Tibial artery (tissue), 4 donors: ENCODE results near the gene TEX52.

Experiments used
- DNase-seq, 2 donors: peaks; one replicate each; pipeline ENCODE4 v3.0.0-alpha.2; 2019
- H3K27ac ChIP-seq, 2 donors: fragments of 200-600 bp; sonication (generic) in 1 of 2; 1 replicate in 1 of 2; 2 replicates in 1 of 2; pipeline ENCODE4 v1.5.1; 2018 to 2019; ENCODE audit warnings: mild to moderate bottlenecking in 1 of 2
- H3K27me3 ChIP-seq, 2 donors: fragments of 200-600 bp; sonication (generic) in 1 of 2; one replicate each; pipeline versions ENCODE4 v1.5.1 to v1.6.0; 2016 to 2019
- H3K36me3 ChIP-seq, 3 donors: fragments of 200-600 bp; sonication (generic) in 2 of 3; one replicate each; pipeline ENCODE4 v1.5.1; 2016 to 2019; ENCODE audit warnings: mild to moderate bottlenecking in 2 of 3
- H3K4me1 ChIP-seq, 4 donors: fragments of 200-600 bp; sonication (generic) in 2 of 4; 1 replicate in 3 of 4; 2 replicates in 1 of 4; pipeline ENCODE4 v1.5.1; 2016 to 2019
- H3K4me3 ChIP-seq, 2 donors: fragments of 200-600 bp; sonication (generic) in 1 of 2; 1 replicate in 1 of 2; 2 replicates in 1 of 2; pipeline ENCODE4 v1.5.1; 2018 to 2019; ENCODE audit warnings: mild to moderate bottlenecking in 2 of 2
- H3K9me3 ChIP-seq, 3 donors: fragments of 200-600 bp; sonication (generic) in 1 of 3; one replicate each; pipeline ENCODE4 v1.5.1; 2016 to 2019
- intact Hi-C: fragments of 100-400 bp; cut with DNase I; formaldehyde crosslinking; loops from one replicate; pipeline ENCODE4 v1.15.0; 2023; ENCODE audit warnings: low total_unique reads
- TF ChIP-seq, protein P1 (sequence below), 2 experiments: fragments of 200-600 bp in 1 of 2; fragments of 450-650 bp in 1 of 2; IDR thresholded peaks; one replicate each; pipeline ENCODE4 v1.5.1; 2017 to 2019; ENCODE audit warnings: antibody characterized with exemption in 2 of 2, mild to moderate bottlenecking in 1 of 2, moderate library complexity in 1 of 2

TEX52 gene

DNA sequence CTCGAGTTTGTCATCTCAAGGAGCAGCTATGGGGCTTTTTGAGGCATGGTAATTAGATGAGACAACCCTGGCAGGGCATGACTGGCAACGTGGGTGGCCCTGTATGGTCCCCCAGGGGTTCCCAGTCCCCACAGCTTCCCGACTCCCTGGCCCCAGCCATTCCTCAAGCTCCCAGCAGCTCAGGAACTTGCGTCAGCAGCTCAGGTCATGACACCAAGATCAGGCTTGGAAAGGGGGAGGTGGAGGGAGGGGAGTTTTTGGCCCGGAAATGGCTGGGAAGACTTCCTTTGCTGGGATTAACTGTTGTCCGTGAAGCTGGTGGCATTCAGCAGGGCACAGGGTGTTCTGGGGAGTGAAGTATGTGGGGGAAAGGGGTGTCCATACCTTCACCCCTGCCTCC, 11.6 kb downstream of the TEX52 start:
- H3K36me3 ChIP-seq: peaks cover 0 to 5% (median 0%) of the 10 kb centered on the region in 3 donors
- peak in 1 of 2 donors; percentile 89 for DNase-seq
- no peaks in the 10 kb centered on the region for H3K27me3 ChIP-seq
- no peaks in the 10 kb centered on the region for H3K9me3 ChIP-seq
- H3K27ac ChIP-seq: peak overlapping the region; percentile 69 to 78
- TF ChIP-seq, protein P1, sequence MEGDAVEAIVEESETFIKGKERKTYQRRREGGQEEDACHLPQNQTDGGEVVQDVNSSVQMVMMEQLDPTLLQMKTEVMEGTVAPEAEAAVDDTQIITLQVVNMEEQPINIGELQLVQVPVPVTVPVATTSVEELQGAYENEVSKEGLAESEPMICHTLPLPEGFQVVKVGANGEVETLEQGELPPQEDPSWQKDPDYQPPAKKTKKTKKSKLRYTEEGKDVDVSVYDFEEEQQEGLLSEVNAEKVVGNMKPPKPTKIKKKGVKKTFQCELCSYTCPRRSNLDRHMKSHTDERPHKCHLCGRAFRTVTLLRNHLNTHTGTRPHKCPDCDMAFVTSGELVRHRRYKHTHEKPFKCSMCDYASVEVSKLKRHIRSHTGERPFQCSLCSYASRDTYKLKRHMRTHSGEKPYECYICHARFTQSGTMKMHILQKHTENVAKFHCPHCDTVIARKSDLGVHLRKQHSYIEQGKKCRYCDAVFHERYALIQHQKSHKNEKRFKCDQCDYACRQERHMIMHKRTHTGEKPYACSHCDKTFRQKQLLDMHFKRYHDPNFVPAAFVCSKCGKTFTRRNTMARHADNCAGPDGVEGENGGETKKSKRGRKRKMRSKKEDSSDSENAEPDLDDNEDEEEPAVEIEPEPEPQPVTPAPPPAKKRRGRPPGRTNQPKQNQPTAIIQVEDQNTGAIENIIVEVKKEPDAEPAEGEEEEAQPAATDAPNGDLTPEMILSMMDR (IDR thresholded peaks at IDR 0.05): no peak
- H3K4me1 ChIP-seq: peaks cover 0 to 67% (median 26%) of the 10 kb centered on the region in 4 donors
- intact Hi-C loops: loop anchor here (5.0 kb wide), 1 partner anchor 47 kb away; the partner anchor contains the start of gene TULP3
- H3K4me3 ChIP-seq: no peak overlapping the region

DNA sequence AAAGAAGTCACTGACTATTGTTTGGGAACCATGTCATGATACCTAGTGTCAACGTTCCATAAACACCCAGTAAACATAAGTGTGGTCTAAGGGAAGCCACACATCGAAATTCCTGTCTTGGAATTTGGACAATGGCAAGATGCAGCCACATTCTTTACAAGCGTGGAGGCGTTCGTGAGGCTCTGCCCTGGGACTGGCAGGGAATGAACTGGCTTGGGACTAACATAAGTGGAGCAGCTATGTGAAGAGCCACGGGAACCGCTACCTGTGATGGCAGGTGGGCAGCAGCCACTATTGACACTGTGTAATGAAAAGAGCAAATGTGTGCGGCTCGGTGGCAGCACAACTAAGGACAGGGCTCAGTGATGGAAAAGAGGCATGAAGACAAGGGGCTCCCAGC, 12.1 kb downstream of the TEX52 start:
- intact Hi-C loops: loop anchor here (5.0 kb wide), 1 partner anchor 48 kb away; the partner anchor contains the start of gene TULP3
- Histone ChIP-seq H3K9me3 (no peaks in the 10 kb centered on the region), H3K36me3 (peaks cover 0 to 5% (median 0%) of the 10 kb centered on the region in 3 donors), H3K27me3 (no peaks in the 10 kb centered on the region), H3K27ac (peak overlapping the region; percentile 69 to 78), H3K4me3 (no peak overlapping the region), H3K4me1 (peaks cover 0 to 63% (median 26%) of the 10 kb centered on the region in 4 donors)
- DNase-seq: no peak
- TF ChIP-seq, protein P1 (IDR thresholded peaks at IDR 0.05): no peak

DNA sequence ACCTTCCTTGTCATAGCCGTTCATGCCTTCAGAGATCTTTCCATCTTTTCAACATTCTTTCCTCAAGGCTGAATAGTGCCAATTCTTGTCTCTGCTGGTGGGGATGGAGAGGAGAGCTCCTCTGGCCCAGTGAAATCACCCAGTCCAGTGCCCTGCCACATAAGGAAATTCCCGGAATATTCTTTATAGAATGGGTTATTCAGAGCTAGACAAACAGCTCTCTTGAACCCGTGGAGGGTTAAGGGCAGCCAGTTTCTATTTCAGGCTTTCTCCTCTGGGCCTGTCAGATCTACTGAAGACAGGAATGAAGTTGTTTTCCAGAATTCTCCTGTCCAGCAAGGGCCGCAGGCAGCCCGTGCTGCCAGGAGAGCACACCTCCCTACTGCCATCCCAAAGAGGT, 13.9 kb downstream of the TEX52 start:
- Histone ChIP-seq H3K27ac (peak overlapping the region; percentile 62 to 78), H3K36me3 (peaks cover 0 to 5% (median 0%) of the 10 kb centered on the region in 3 donors)
- TF ChIP-seq, protein P1 (IDR thresholded peaks at IDR 0.05): no peak

DNA sequence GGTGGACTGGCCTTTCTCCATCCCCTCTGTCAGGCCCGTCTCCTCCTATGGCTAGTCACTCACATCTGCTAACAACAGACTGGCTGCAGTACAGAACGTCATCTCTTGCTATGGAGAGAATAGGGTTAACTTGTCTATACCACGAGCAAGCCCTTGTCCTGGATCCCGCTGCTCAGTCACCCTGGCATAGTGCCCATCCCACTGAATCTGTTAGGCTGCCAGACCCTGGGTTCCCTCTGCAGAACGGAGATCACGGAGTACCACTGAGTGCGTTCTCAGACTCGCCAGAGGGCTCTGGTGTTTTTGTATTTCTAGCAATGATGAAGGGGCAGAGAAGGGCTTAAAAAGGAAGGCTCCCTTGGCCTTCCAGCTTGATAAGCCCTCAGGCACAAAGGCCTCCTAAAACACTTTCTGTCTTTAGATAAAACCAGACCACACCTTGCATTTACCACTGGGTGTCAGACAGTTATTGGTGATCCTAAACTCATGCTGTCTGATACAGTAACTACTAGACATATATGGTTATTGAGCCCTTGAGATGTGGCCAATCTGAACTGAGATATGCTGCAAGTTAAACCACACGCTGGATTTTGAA, 15.7 kb downstream of the TEX52 start:
- TF ChIP-seq, protein P1 (IDR thresholded peaks at IDR 0.05): no peak
- H3K4me3 ChIP-seq: no peak overlapping the region

More for the DNA sequence above, 13.9 kb downstream of the TEX52 start:
- Histone ChIP-seq H3K27me3 (no peaks in the 10 kb centered on the region), H3K4me1 (peaks cover 0 to 59% (median 26%) of the 10 kb centered on the region in 4 donors), H3K4me3 (no peak overlapping the region), H3K9me3 (no peaks in the 10 kb centered on the region)
- intact Hi-C loops: no loop called here
- no peak for DNase-seq

DNA sequence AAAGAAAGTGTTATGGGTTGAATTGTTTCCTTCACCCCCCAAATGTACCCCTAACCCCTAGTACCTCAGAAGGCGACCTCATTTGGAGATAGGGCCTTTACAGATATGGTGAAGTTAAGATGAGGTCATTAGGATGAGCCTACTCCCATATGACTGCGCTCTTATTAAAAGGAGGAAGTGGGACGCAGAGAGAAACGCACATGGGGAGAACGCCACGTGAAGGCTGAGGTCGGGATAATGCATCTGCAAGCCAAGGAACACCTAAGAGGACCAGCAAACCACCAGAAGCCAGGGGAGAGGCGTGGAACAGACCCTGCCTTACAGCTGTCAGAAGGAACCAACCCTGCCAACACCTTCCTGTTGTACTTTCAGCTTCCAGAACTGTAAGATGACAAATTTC, 20.3 kb downstream of the TEX52 start:
- no peaks in the 10 kb centered on the region for H3K9me3 ChIP-seq
- H3K27ac ChIP-seq: no peak overlapping the region
- intact Hi-C loops: no loop called here
- no peaks in the 10 kb centered on the region for H3K27me3 ChIP-seq
- H3K4me3 ChIP-seq: no peak overlapping the region
- peaks cover 0 to 43% (median 28%) of the 10 kb centered on the region in 4 donors for H3K4me1 ChIP-seq
- DNase-seq: no peak
- TF ChIP-seq, protein P1 (IDR thresholded peaks at IDR 0.05): no peak
- peaks cover 0 to 5% (median 0%) of the 10 kb centered on the region in 3 donors for H3K36me3 ChIP-seq

More for the DNA sequence above, 15.7 kb downstream of the TEX52 start:
- Histone ChIP-seq H3K9me3 (no peaks in the 10 kb centered on the region), H3K27ac (peak overlapping the region; percentile 41 to 78), H3K27me3 (no peaks in the 10 kb centered on the region), H3K4me1 (peaks cover 0 to 54% (median 24%) of the 10 kb centered on the region in 4 donors), H3K36me3 (peaks cover 0 to 5% (median 0%) of the 10 kb centered on the region in 3 donors)
- intact Hi-C loops: no loop called here
- DNase-seq: peak in 1 of 2 donors; percentile 78
